Measurements from ENCODE around the gene PALM3. TPM values are rescaled to one million over a fixed set of nuclear protein-coding genes. Genes with fewer than 3 reads are reported as not detected.
A peak's percentile ranks its signal among the peaks of the same experiment; 100 is the strongest.
"Not testable (repeated sequence)": the region's sequence is repeated elsewhere in the genome, so short reads cannot be mapped to it uniquely, and the experiment has no call there.

PALM3 gene
- total RNA-seq, 1 donor from 2014 or later: not detected

GRCh38 chr19:14023404-14024235, 38.3 kb downstream of the PALM3 start:
- no peaks in the 10 kb centered on the region for H3K9me3 ChIP-seq (ENCODE audit: control insufficient read depth in 3 of 3, low read length in 3 of 3)
- H3K36me3 ChIP-seq (ENCODE audit: control insufficient read depth in 3 of 3, insufficient read depth in 3 of 3, low read length in 3 of 3): no peaks in the 10 kb centered on the region
- no peaks in the 10 kb centered on the region for H3K4me1 ChIP-seq (ENCODE audit: control insufficient read depth in 3 of 3, insufficient read depth in 3 of 3, low read length in 3 of 3)
- H3K27ac ChIP-seq (ENCODE audit: low read depth, low read length): no peak overlapping the region
- no peak overlapping the region for H3K4me3 ChIP-seq (ENCODE audit: low read length in 3 of 3)
- no peaks in the 10 kb centered on the region for H3K27me3 ChIP-seq (ENCODE audit: control insufficient read depth in 3 of 3, insufficient read depth in 3 of 3, low read length in 3 of 3)
- H3K9ac ChIP-seq (ENCODE audit: low read depth in 1 of 3, low read length in 3 of 3): no peak overlapping the region

DNA sequence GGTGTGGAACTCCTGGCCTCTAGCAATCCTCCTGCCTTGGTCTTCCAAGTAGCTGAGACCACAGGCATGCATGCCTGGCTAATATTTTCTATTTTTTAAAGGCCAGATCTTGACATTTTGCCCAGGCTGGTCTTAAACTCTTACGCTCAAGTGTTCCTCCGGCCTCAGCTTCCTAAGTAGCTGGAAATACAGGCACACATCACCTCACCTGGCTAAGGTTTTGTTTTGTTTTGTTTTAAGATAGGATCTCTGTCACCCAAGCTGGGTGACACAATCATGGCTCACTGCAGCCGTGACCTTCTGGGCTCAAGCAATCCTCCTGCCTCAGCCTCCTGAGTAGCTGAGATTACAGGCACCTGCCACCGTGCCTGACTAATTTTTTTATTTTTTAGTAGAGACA, 39.4 kb downstream of the PALM3 start:
- H3K9ac ChIP-seq (ENCODE audit: low read depth in 1 of 3, low read length in 3 of 3): no peak overlapping the region
- H3K36me3 ChIP-seq (ENCODE audit: control insufficient read depth in 3 of 3, insufficient read depth in 3 of 3, low read length in 3 of 3): no peaks in the 10 kb centered on the region
- H3K4me3 ChIP-seq (ENCODE audit: low read length in 3 of 3): no peak overlapping the region
- no peaks in the 10 kb centered on the region for H3K4me1 ChIP-seq (ENCODE audit: control insufficient read depth in 3 of 3, insufficient read depth in 3 of 3, low read length in 3 of 3)
- H3K9me3 ChIP-seq (ENCODE audit: control insufficient read depth in 3 of 3, low read length in 3 of 3): no peaks in the 10 kb centered on the region
- H3K27me3 ChIP-seq (ENCODE audit: control insufficient read depth in 3 of 3, insufficient read depth in 3 of 3, low read length in 3 of 3): no peaks in the 10 kb centered on the region
- H3K27ac ChIP-seq (ENCODE audit: low read depth, low read length): no peak overlapping the region

DNA sequence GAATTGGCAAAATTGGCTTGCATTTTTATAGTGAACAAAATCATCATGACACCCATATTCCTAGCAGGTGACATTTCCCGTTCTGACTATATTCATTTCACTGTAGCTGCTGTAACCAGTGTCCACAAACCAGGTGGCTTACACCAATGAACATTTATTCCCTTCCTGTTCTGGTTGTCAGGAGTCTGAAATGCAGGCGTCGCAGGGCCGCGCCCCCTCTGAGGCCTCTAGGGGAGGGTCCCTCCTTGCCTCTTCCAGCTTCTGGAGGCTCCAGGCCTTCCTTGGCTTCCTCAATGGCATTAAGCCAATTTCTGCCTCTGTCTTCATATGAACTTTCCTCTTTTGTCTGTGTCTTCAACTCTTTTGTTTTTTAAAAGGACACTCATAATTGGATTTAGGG, 40.4 kb downstream of the PALM3 start:
- H3K36me3 ChIP-seq (ENCODE audit: control insufficient read depth in 3 of 3, insufficient read depth in 3 of 3, low read length in 3 of 3): no peaks in the 10 kb centered on the region
- no peaks in the 10 kb centered on the region for H3K9me3 ChIP-seq (ENCODE audit: control insufficient read depth in 3 of 3, low read length in 3 of 3)
- H3K27ac ChIP-seq (ENCODE audit: low read depth, low read length): no peak overlapping the region
- no peaks in the 10 kb centered on the region for H3K4me1 ChIP-seq (ENCODE audit: control insufficient read depth in 3 of 3, insufficient read depth in 3 of 3, low read length in 3 of 3)
- H3K9ac ChIP-seq (ENCODE audit: low read depth in 1 of 3, low read length in 3 of 3): no peak overlapping the region
- no peaks in the 10 kb centered on the region for H3K27me3 ChIP-seq (ENCODE audit: control insufficient read depth in 3 of 3, insufficient read depth in 3 of 3, low read length in 3 of 3)
- H3K4me3 ChIP-seq (ENCODE audit: low read length in 3 of 3): no peak overlapping the region

DNA sequence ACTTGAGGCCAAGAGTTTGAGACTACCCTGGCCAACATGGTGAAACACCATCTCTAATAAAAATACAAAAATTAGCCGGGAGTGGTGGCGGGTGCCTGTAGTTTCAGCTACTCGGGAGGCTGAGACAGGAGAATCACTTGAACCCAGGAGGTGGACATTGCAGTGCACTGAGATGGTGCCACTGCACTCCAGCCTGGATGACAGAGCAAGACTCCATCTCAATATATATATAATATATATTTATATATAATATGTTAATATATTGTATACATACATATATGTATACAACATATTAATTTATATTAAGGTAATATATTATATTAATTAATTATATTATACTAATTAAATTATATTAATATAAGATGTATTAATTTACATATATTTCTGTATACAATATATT, 42.1 kb downstream of the PALM3 start:
- not testable (repeated sequence) for H3K36me3 ChIP-seq (ENCODE audit: control insufficient read depth in 3 of 3, insufficient read depth in 3 of 3, low read length in 3 of 3); H3K4me1 ChIP-seq (ENCODE audit: control insufficient read depth in 3 of 3, insufficient read depth in 3 of 3, low read length in 3 of 3); H3K27ac ChIP-seq (ENCODE audit: low read depth, low read length); H3K4me3 ChIP-seq (ENCODE audit: low read length in 3 of 3); H3K27me3 ChIP-seq (ENCODE audit: control insufficient read depth in 3 of 3, insufficient read depth in 3 of 3, low read length in 3 of 3); H3K9me3 ChIP-seq (ENCODE audit: control insufficient read depth in 3 of 3, low read length in 3 of 3); H3K9ac ChIP-seq (ENCODE audit: low read depth in 1 of 3, low read length in 3 of 3)

- H3K36me3 ChIP-seq (ENCODE audit: control insufficient read depth in 3 of 3, insufficient read depth in 3 of 3, low read length in 3 of 3): no peaks in the 10 kb centered on the region
- H3K4me3 ChIP-seq (ENCODE audit: low read length in 3 of 3): no peak overlapping the region
- H3K4me1 ChIP-seq (ENCODE audit: control insufficient read depth in 3 of 3, insufficient read depth in 3 of 3, low read length in 3 of 3): no peaks in the 10 kb centered on the region
- no peaks in the 10 kb centered on the region for H3K9me3 ChIP-seq (ENCODE audit: control insufficient read depth in 3 of 3, low read length in 3 of 3)
- no peak overlapping the region for H3K27ac ChIP-seq (ENCODE audit: low read depth, low read length)
- H3K9ac ChIP-seq (ENCODE audit: low read depth in 1 of 3, low read length in 3 of 3): no peak overlapping the region
- no peaks in the 10 kb centered on the region for H3K27me3 ChIP-seq (ENCODE audit: control insufficient read depth in 3 of 3, insufficient read depth in 3 of 3, low read length in 3 of 3)
Observed at GRCh38 chr19:14019100-14019499, 42.8 kb downstream of the PALM3 start.

DNA sequence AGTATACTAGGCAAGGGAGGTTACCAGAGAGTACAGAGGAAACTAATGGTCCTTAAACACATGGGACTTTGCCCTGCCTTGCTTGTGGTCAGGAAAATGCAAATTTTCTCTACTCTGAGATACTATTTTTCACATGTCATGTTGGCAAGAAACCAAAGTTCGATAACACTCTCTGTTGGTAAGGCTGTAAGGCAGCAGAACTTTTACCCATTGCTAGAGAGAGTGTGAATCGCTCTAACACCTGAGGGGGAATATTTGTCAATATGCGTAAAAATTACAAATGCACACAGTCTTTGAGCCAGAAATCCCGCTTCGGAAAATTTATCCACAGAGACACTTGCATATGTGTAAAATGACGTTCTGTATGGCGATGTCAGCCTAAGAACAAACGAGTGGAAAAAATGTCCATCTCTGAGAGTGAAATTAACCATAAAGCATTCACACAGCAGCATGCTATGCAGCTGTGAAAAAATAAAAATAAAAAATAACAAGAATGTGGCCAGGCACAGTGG, 46.3 kb downstream of the PALM3 start:
- no peak overlapping the region for H3K9ac ChIP-seq (ENCODE audit: low read depth in 1 of 3, low read length in 3 of 3)
- H3K4me1 ChIP-seq (ENCODE audit: control insufficient read depth in 3 of 3, insufficient read depth in 3 of 3, low read length in 3 of 3): no peaks in the 10 kb centered on the region
- no peak overlapping the region for H3K27ac ChIP-seq (ENCODE audit: low read depth, low read length)
- H3K36me3 ChIP-seq (ENCODE audit: control insufficient read depth in 3 of 3, insufficient read depth in 3 of 3, low read length in 3 of 3): no peaks in the 10 kb centered on the region
- H3K9me3 ChIP-seq (ENCODE audit: control insufficient read depth in 3 of 3, low read length in 3 of 3): no peaks in the 10 kb centered on the region
- no peak overlapping the region for H3K4me3 ChIP-seq (ENCODE audit: low read length in 3 of 3)
- H3K27me3 ChIP-seq (ENCODE audit: control insufficient read depth in 3 of 3, insufficient read depth in 3 of 3, low read length in 3 of 3): no peaks in the 10 kb centered on the region

GRCh38 chr19:14012378-14012915, 49.4 kb downstream of the PALM3 start:
- Histone ChIP-seq H3K9ac (ENCODE audit: low read depth in 1 of 3, low read length in 3 of 3) (no peak overlapping the region), H3K27ac (ENCODE audit: low read depth, low read length) (no peak overlapping the region), H3K4me3 (ENCODE audit: low read length in 3 of 3) (no peak overlapping the region), H3K9me3 (ENCODE audit: control insufficient read depth in 3 of 3, low read length in 3 of 3) (no peaks in the 10 kb centered on the region), H3K36me3 (ENCODE audit: control insufficient read depth in 3 of 3, insufficient read depth in 3 of 3, low read length in 3 of 3) (no peaks in the 10 kb centered on the region), H3K27me3 (ENCODE audit: control insufficient read depth in 3 of 3, insufficient read depth in 3 of 3, low read length in 3 of 3) (no peaks in the 10 kb centered on the region), H3K4me1 (ENCODE audit: control insufficient read depth in 3 of 3, insufficient read depth in 3 of 3, low read length in 3 of 3) (no peaks in the 10 kb centered on the region)

DNA sequence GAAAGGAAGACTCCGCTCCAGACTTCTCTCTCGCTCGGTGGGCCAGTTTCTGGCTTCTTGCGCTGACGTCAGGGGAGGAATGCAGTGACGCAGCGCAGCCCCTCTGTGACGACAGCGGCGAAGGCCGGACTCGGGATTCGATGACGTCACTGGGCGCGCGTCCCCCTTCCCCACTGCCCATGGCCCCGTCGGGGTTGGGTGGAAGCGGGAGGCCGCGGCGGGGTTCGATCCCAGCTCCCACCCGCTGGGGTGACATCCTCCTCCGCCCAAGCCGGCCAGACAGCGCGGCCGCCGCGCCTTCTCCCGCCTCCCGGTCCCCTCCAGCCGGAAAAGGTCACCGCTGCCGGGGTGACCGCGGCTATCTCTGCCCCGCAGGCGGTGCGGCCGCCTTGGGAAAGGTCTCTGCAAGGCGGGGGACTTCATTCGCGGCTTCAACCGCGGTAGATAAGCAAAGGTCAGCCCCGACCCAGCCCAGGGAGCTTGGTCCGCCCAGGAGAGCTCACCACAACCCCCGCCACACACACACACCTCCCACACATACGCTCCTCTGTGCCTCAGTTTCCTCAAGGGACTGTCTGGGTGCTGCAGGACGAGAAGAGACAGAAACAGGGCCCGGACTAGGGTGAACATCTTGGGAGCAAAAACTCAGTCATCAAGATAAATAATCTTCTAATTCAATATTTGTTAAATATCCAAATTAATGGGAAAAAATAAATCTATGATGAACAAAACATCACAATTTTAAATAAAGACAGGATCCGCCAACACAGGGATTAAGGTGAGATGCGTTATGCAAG, 54.9 kb downstream of the PALM3 start:
- H3K4me1 ChIP-seq (ENCODE audit: control insufficient read depth in 3 of 3, insufficient read depth in 3 of 3, low read length in 3 of 3): peaks cover 30 to 34% (median 33%) of the 10 kb centered on the region in 3 donors
- H3K27me3 ChIP-seq (ENCODE audit: control insufficient read depth in 3 of 3, insufficient read depth in 3 of 3, low read length in 3 of 3): no peaks in the 10 kb centered on the region
- H3K4me3 ChIP-seq (ENCODE audit: low read length in 3 of 3): peak overlapping the region; percentile 87 to 97 (median 96)
- no peaks in the 10 kb centered on the region for H3K36me3 ChIP-seq (ENCODE audit: control insufficient read depth in 3 of 3, insufficient read depth in 3 of 3, low read length in 3 of 3)
- peak overlapping the region; percentile 94 to 99 (median 97) for H3K9ac ChIP-seq (ENCODE audit: low read depth in 1 of 3, low read length in 3 of 3)
- H3K9me3 ChIP-seq (ENCODE audit: control insufficient read depth in 3 of 3, low read length in 3 of 3): no peaks in the 10 kb centered on the region
- peak overlapping the region; percentile 99 for H3K27ac ChIP-seq (ENCODE audit: low read depth, low read length)

DNA sequence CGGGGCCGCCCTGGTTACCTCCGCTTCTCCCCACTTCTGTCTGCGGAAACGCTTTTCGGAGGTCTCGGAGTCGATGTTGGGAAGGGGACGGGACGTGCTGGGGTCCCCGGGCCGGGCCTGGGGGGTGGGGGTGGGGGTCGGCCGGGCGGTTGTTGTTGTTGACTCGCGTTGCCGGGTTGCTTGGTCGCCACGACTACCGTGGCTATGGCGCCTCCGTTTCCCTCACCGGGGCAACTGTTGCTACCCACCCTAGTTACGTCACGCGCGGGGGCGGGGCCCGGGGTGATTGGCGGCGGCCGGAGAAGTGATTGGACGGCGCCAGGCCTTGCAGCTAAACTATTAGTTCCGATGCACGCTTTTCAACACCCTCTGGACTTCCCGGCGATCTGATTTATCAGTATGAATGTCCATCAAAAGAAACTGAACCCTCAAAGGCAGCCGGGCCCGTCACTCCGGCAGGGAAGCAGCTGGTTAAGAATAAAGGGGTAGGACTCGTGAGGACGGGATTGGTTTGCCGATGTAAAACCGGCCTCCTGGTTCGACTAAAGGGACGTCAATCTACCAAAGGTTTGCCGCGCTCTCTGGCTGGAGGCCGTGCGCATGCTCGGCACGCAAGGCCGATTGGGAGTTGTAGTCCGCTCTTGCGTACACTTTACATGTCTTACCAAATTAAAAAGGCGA, 55.7 kb downstream of the PALM3 start, which contains the start of gene RFX1:
TSS of gene RFX1 (minus strand) at position 236 of the 681 bp plus-strand sequence. CDS start 12,477 bp downstream, outside the sequence.
- Histone ChIP-seq H3K27me3 (ENCODE audit: control insufficient read depth in 3 of 3, insufficient read depth in 3 of 3, low read length in 3 of 3) (no peaks in the 10 kb centered on the region), H3K9ac (ENCODE audit: low read depth in 1 of 3, low read length in 3 of 3) (peak within 1 kb of the TSS; percentile 94 to 99 (median 97)), H3K4me1 (ENCODE audit: control insufficient read depth in 3 of 3, insufficient read depth in 3 of 3, low read length in 3 of 3) (peaks cover 33 to 40% (median 33%) of the 10 kb centered on the region in 3 donors), H3K9me3 (ENCODE audit: control insufficient read depth in 3 of 3, low read length in 3 of 3) (no peaks in the 10 kb centered on the region), H3K27ac (ENCODE audit: low read depth, low read length) (peak within 1 kb of the TSS; percentile 99), H3K36me3 (ENCODE audit: control insufficient read depth in 3 of 3, insufficient read depth in 3 of 3, low read length in 3 of 3) (no peaks in the 10 kb centered on the region), H3K4me3 (ENCODE audit: low read length in 3 of 3) (peak within 1 kb of the TSS; percentile 87 to 97 (median 96))

All from skeletal muscle tissue (tissue), 4 donors.